SJSA1 (cell line): Measurements from ENCODE around the gene PRMT7. TPM values are rescaled to one million over a fixed set of nuclear protein-coding genes. Genes with fewer than 3 reads are reported as not detected.
A peak's percentile ranks its signal among the peaks of the same experiment; 100 is the strongest.

Experiments used
- DNase-seq, 2 experiments: peaks; one replicate each; pipeline ENCODE4 v3.0.0-alpha.2; 2015 to 2020; ENCODE audit warnings: low spot score in 2 of 2, low read depth in 1 of 2
- H3K27ac ChIP-seq: fragments of 250-450 bp; sonication (Bioruptor Pico); 2 replicates; pipeline ENCODE4 v1.5.1; 2020; ENCODE audit warnings: mild to moderate bottlenecking, moderate library complexity
- H3K27me3 ChIP-seq: fragments of 250-450 bp; sonication (Bioruptor Pico); replicated peaks from 2 replicates; pipeline ENCODE4 v1.5.1; 2020; ENCODE audit warnings: mild to moderate bottlenecking, moderate library complexity
- H3K36me3 ChIP-seq: fragments of 250-450 bp; sonication (Bioruptor Pico); 2 replicates; pipeline ENCODE4 v1.5.1; 2020; ENCODE audit warnings: mild to moderate bottlenecking
- H3K4me1 ChIP-seq: fragments of 250-450 bp; sonication (Bioruptor Pico); replicated peaks from 2 replicates; pipeline ENCODE4 v1.6.1; 2021; ENCODE audit warnings: mild to moderate bottlenecking
- H3K4me3 ChIP-seq: fragments of 250-450 bp; sonication (Bioruptor Pico); 2 replicates; pipeline ENCODE4 v1.5.1; 2020; ENCODE audit warnings: mild to moderate bottlenecking
- H3K9me3 ChIP-seq: fragments of 250-450 bp; sonication (Bioruptor Pico); replicated peaks from 2 replicates; pipeline ENCODE4 v1.5.1; 2020; ENCODE audit warnings: mild to moderate bottlenecking
- total RNA-seq: library from RNA; depleted of rRNA; stranded (reverse); fragments of >200 nt; shearing (Covaris generic); gene quantifications from 2 replicates; pipeline ENCODE4 v1.2.3, GENCODE V29; 2014

Gene PRMT7
- total RNA-seq, 1 experiment from 2014 or later: 58.8 TPM

DNA sequence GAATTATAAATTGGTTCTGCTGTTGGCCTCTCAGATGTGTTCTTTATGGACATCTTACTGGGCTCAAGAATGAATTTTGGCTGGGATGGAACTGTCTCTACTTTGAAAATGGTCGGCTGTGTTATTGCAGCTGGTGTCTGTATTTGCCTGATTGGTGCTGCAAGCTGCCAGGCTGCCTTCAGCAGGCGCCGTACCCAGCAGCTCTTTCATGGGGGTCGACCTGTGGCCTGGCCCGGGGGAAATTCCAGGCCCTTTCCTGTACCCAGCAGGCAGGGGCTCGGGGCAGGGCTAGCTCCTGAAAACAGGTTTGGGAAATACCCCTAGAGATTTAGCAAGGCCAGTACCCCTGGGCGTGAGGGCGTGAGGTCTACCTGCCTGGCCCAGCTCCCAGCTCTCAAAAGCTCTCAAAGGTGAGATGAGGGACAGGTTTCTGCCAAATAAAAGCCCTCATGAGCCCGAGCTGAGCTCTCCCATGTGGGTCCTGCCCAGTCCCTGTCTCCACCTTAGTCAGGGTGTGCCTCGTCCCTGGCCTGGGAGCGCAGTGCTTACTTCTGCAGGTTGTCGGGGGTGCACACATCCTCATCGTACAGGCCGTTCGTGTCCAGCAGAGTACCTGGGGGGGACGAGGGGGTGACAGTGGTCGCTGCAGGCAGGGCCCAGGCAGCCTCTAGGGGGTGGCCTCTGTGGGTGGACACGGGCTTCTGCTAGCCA, 52.3 kb downstream of the PRMT7 start:
- no peak for DNase-seq
- no peaks in the 10 kb centered on the region for H3K4me1 ChIP-seq
- H3K27me3 ChIP-seq: no peaks in the 10 kb centered on the region
- no peak overlapping the region for H3K27ac ChIP-seq
- no peak overlapping the region for H3K4me3 ChIP-seq
- H3K9me3 ChIP-seq: no peaks in the 10 kb centered on the region
- H3K36me3 ChIP-seq: peaks cover 4% of the 10 kb centered on the region; the same call in 1 of the 2 replicates

DNA sequence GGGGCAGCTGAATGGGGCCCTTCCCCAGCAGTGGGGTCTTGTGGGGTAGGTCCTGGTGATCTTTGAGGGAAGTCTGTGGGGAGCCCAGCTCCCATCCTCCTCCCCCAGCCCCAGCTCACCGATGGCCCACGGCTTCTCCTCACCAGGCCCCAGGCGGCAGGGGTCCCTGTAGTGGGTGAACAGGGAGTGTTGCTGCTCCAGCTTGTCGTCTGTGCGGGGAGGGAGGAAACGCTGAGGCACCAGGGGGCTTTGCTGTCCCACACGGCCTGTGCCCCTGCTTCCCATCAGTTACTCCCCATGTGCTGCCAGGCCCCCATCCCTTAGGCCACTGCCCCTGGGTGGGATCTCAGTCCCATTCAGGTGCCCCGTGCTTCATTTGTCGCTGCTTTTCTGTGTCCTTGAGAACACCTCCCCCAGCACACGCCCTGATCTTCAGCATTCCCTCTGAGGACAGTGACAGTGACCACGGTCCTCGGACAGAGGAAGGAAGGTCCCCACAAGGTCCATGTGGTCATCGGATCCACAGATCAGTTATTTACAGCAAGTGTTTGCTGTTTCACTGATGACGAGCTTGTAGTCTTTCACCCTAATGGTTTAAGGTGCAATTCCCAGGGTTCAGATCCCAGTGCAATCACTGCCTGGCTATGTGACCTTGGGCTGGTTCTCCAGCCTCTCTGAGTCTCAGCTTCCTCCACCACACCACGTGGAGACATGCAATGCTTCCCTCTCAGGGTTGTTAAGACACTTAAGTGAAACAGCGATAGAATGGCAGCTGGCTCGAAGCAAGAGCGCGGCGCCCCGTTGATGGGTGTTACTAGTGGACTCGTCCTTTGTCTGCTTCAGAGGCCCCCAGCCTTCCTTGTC, 53.1 kb downstream of the PRMT7 start:
- Histone ChIP-seq H3K4me3 (no peak overlapping the region), H3K36me3 (peaks cover 2% of the 10 kb centered on the region; the same call in 1 of the 2 replicates), H3K27ac (no peak overlapping the region), H3K9me3 (no peaks in the 10 kb centered on the region), H3K27me3 (no peaks in the 10 kb centered on the region), H3K4me1 (no peaks in the 10 kb centered on the region)
- no peak for DNase-seq

DNA sequence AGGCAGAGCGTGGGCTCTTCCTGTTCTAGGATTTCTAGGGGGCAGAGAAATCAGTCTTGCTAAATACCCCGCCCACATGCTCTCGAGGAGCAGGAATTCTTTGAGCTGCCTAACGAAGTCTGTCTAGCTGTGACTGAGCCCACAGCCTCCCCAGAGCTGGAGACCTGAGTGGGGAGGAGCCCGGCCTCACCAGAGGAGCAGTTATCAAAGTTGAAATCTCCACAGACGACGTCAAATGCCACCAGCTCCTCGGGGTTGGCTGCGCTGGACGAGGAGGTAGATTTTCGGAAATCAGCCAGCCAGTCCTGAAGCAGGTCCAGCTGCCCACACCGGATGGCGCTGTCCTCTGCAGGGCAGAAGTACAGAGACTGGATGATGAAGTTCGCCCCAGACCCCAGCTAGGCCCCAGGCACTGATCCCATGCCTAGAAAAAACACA, 53.8 kb downstream of the PRMT7 start:
- H3K9me3 ChIP-seq: no peaks in the 10 kb centered on the region
- H3K27ac ChIP-seq: no peak overlapping the region
- H3K27me3 ChIP-seq: no peaks in the 10 kb centered on the region
- H3K36me3 ChIP-seq: 0 out of 2 replicates have a peak, but pooled peaks cover 2% of the 10 kb centered on the region
- no peak for DNase-seq
- H3K4me3 ChIP-seq: no peak overlapping the region
- H3K4me1 ChIP-seq: no peaks in the 10 kb centered on the region

DNA sequence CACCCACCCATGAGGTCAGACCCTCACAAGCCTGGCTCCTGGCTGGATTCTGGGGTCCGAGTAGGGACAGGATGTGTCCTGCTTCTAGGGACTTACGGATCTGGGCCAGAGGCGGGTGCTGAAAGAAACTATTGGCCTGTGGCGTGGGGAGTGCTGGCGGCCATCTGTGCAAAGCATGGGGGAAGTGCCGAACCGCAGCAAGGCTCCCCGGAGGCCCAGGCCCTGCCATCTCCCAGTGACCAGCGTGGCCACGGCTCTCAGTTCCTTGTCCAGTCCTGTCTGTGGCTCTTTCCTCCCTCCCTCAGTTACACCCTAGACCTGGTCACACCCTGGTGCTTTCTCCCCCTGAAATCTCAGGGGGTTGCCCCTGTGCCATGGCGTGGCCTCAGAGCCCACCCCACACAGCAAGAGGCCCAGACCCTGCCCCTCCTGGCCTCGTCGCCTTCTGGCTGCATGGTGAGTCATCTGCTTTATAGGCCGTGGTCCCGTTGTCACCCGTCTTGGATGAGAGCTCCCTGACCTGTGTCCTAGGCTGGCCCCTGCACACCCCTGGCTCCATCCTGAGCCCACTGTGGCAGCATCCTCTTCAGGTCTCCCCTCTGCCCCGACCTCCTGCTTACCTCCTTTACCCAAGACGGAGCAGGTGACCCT, 54.5 kb downstream of the PRMT7 start:
- DNase-seq: no peak
- H3K27ac ChIP-seq: no peak overlapping the region
- no peaks in the 10 kb centered on the region for H3K4me1 ChIP-seq
- H3K9me3 ChIP-seq: no peaks in the 10 kb centered on the region
- H3K36me3 ChIP-seq: no peaks in the 10 kb centered on the region
- no peak overlapping the region for H3K4me3 ChIP-seq
- H3K27me3 ChIP-seq: no peaks in the 10 kb centered on the region

DNA sequence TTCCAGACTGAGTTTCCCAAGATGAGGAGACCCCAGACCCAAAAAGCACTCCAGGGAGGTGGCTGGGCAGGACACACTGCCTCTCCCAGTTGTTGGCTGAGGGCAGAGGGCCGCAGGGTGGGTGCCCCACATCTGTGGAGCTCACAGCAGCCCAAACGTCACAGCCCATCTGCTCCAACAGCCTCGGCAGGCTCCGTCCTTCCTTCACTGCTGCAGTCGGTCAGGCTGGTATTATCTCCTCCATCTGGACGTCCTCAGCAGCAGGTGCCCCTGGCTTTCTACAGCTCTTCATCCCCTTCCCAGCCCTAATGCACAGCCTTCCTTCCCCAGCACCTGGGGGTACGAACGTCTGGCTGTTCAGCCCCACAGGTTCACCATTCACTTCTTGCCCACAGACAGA, 55.2 kb downstream of the PRMT7 start:
- Histone ChIP-seq H3K36me3 (no peaks in the 10 kb centered on the region), H3K4me1 (no peaks in the 10 kb centered on the region), H3K4me3 (no peak overlapping the region), H3K27ac (no peak overlapping the region), H3K9me3 (no peaks in the 10 kb centered on the region), H3K27me3 (no peaks in the 10 kb centered on the region)
- no peak for DNase-seq

DNA sequence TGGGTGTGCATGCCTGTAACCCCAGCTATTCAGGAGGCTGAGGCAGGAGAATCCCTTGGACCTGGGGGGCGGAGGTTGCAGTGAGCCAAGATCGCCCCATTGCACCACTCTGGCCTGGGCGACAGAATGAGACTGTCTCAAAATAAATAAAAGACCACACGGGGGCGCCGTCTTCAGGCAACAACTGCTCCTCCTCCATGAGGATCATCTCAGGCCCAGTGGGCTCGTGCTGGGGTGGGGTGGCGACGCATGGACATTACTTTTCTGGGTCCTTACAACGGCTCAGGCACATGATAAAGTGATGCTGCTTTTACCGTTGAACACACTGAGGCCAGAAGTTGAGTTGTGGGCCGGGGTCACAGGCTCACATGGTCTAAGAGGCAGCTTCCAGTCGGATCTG, 56.2 kb downstream of the PRMT7 start:
- no peaks in the 10 kb centered on the region for H3K4me1 ChIP-seq
- no peaks in the 10 kb centered on the region for H3K27me3 ChIP-seq
- no peaks in the 10 kb centered on the region for H3K36me3 ChIP-seq
- no peak overlapping the region for H3K27ac ChIP-seq
- H3K9me3 ChIP-seq: no peaks in the 10 kb centered on the region
- no peak overlapping the region for H3K4me3 ChIP-seq
- peak in 1 of 2 experiments; percentile 14 for DNase-seq

DNA sequence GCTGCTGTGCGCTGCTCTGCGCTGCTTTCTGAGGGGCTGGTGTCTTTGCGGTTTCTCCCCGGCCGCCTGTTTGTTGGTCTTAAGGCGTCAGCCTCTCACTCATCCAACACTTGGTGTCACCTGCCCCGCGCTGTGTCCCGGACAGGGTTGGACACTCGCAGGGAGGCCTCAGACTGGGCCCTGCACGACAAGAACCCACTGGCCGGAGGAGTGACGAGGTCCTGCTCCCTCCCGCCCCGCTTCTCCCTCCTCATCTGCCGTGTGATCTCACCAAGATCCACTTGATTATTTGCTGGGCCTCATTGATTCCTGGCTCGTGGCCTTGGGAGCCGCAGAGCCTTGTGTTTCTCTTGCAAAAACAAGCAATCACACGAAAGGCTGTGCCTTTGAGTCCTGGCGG, 56.6 kb downstream of the PRMT7 start:
- H3K36me3 ChIP-seq: no peaks in the 10 kb centered on the region
- no peaks in the 10 kb centered on the region for H3K4me1 ChIP-seq
- no peak for DNase-seq
- no peak overlapping the region for H3K4me3 ChIP-seq
- no peaks in the 10 kb centered on the region for H3K27me3 ChIP-seq
- H3K9me3 ChIP-seq: no peaks in the 10 kb centered on the region
- H3K27ac ChIP-seq: no peak overlapping the region

DNA sequence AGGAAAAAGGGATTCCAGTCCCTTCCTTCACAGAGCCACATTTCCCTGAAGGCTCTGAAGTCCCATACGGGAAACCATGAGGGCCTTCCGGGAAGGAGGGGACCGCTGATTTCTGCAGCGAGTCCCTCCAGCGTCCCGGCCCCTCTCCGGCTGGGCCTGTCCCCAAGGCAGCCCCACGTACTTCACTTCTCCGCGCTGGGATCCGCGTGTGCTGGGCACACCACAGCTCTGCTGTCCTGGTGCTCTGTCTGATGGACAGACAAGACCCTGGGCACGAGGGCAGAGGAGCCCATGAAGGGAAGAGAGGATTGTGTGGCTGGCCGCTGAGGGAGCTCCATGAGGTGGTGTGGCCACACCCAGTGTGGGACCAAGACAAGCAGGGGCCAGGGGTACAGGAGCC, 57.1 kb downstream of the PRMT7 start:
- no peak for DNase-seq
- Histone ChIP-seq H3K9me3 (no peaks in the 10 kb centered on the region), H3K27me3 (no peaks in the 10 kb centered on the region), H3K27ac (no peak overlapping the region), H3K4me3 (no peak overlapping the region), H3K4me1 (no peaks in the 10 kb centered on the region), H3K36me3 (no peaks in the 10 kb centered on the region)

DNA sequence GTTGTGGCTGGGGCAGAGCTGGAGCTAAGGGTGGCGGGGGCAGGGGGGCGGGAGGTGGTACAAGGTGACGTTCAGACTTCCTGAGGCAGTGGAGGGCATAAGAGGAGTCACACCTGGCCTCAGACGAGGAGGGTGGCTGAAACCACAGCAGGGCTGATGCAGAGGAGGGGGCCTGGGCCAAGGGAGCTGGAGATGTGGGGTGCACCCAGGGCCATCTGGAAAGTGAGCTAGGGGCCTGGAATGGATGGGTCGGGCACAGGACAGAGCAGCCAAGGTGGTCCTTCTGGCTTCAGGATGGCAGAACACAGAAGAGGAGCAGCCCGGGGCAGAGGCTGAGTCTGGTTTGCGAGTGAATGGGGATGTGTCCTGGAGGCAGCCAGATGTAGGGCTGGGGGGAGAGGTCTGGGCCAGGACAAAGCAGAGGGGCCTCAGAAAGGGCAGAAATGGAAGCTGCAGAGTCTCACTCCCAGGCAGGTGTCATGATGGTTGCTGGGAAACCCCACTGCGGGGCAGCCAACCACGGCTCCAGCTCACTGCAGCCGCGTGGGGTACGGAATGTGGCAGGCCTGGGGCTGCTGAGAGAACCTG, 57.6 kb downstream of the PRMT7 start:
- Histone ChIP-seq H3K27me3 (no peaks in the 10 kb centered on the region), H3K36me3 (no peaks in the 10 kb centered on the region), H3K9me3 (no peaks in the 10 kb centered on the region), H3K4me3 (no peak overlapping the region), H3K4me1 (no peaks in the 10 kb centered on the region), H3K27ac (no peak overlapping the region)
- DNase-seq: no peak

DNA sequence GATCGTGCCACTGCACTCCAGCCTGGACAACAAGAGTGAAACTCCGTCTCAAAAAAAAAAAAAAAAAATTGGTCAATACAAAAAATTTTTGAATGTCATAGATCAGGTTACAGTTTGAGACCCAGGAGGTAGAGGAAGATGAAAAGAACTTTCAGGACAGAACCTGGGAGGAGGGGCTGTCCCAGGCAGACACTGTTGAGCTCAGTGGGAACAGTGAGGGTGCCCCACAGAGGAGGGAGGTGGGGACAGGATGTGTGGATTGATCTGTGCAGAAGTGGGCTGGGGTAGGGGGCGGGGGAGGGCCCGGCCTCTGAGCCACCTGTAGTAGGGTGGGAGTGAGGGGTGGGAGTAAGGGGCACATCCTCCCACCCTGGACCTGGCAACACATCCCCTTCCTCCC, 58.3 kb downstream of the PRMT7 start:
- Histone ChIP-seq H3K27ac (no peak overlapping the region), H3K4me3 (no peak overlapping the region), H3K9me3 (no peaks in the 10 kb centered on the region), H3K27me3 (no peaks in the 10 kb centered on the region), H3K36me3 (no peaks in the 10 kb centered on the region), H3K4me1 (no peaks in the 10 kb centered on the region)
- DNase-seq: no peak

DNA sequence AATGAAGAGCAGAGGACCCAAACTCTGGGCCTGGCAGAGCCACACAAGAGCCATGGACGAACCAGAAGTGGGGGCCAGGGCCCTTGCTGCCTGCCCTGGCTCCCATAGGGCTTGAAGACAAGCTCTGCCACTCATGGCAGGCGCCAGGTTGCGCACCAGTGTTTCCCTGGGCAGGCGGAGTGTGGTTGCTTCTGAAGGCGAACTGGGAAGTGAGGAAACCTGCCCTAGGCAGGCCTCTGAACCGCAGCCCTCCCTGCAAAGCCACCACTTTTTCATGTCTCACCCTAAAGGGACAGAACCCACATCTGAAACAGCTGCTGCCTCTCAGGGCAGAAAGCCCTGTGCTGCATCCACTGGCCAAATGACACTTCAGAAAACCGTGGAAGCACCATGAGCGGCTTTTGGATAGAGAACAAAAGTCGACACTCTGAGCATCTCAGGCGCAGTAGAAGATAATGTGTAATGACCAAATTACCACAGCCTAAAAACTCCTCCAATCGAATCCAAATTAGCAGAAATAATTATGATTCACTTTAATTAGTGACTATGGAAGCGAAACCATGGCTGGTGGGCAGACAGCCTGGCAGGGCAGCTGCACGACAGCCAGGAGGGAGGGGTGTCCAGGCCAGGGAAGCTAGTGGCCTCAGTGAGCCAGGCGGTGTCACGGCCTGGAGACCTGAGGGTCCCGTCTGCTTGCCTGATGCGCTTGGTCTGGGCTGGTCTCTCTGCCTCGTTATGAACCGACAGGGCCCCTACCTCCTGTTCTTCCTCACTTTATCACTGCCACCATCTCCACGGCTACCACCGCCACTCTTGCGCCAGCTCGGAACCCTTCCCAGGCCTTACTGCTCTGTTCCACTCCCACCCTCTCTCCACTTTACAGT, 59.1 kb downstream of the PRMT7 start:
- Histone ChIP-seq H3K9me3 (no peaks in the 10 kb centered on the region), H3K4me1 (no peaks in the 10 kb centered on the region), H3K27me3 (no peaks in the 10 kb centered on the region), H3K4me3 (no peak overlapping the region), H3K27ac (no peak overlapping the region), H3K36me3 (no peaks in the 10 kb centered on the region)
- DNase-seq: no peak

DNA sequence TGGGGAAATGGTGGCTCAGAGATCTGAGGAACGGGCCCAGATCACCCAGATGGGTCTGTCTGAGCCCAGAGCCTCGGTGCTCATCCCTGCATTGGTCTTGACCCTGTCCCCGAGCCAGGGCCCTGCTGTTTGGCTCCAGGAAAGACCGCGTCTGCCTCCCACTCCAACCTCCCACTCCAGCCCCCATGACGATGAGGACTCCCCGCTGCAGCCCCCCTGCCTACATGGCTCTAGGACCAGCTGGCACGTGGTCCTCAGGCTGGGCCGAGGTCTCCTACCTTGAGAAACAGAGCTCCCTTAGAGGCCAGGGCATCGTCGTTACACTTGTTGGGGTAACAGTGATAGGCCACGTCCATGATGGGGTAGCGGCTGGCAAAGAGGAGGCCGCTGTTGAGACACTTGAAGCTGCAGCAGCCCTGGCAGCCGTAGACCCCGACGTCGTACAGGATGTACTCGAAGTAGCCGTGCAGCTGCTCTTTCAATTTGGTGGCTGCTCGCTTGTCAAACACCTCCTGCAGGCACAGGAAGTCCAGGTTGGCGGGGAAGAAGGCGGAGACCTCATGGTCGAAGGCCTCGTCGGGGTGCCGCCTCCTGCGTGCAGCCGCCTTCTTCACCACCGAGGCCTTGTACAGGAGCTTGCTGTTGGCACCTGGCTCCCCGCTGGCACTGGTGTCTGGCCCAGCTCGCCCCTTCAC, 59.9 kb downstream of the PRMT7 start:
- Histone ChIP-seq H3K9me3 (no peaks in the 10 kb centered on the region), H3K36me3 (no peaks in the 10 kb centered on the region), H3K27ac (no peak overlapping the region), H3K27me3 (no peaks in the 10 kb centered on the region), H3K4me1 (no peaks in the 10 kb centered on the region), H3K4me3 (no peak overlapping the region)
- no peak for DNase-seq
